Mucosa of descending colon (tissue), 3 donors: ENCODE data around the gene ARHGDIB. TPM values are rescaled to one million over a fixed set of nuclear protein-coding genes. Genes with fewer than 3 reads are reported as not detected.

Experiments used
- ATAC-seq: fragments of 200-7000 bp; cut with Tn5 transposase; one replicate; pipeline ENCODE4 v1.9.1; 2020; ENCODE audit warnings: mild to moderate bottlenecking, moderate library complexity
- DNase-seq, 3 donors: peaks; one replicate each; pipeline ENCODE4 v3.0.0-alpha.2; 2020
- H3K36me3 ChIP-seq: fragments of 200-600 bp; one replicate; pipeline ENCODE4 v1.8.0; 2021; ENCODE audit warnings: low read depth, mild to moderate bottlenecking
- H3K4me1 ChIP-seq: fragments of 200-600 bp; one replicate; pipeline ENCODE4 v1.8.0; 2021; ENCODE audit warnings: low read depth, mild to moderate bottlenecking
- H3K4me3 ChIP-seq: fragments of 200-600 bp; one replicate; pipeline ENCODE4 v1.8.0; 2021; ENCODE audit warnings: mild to moderate bottlenecking
- H3K9me3 ChIP-seq: fragments of 200-600 bp; one replicate; pipeline ENCODE4 v1.8.0; 2021; ENCODE audit warnings: mild to moderate bottlenecking
- CTCF ChIP-seq: fragments of 200-600 bp; IDR thresholded peaks from one replicate; pipeline ENCODE4 v1.8.0; 2022; ENCODE audit warnings: antibody characterized with exemption, mild to moderate bottlenecking
- intact Hi-C, 2 donors: fragments of 100-400 bp; cut with DNase I in 1 of 2; cut with micrococcal nuclease in 1 of 2; formaldehyde crosslinking; loops; one replicate each; pipeline versions ENCODE4 v1.11.0 to v1.11.1; 2022; cut with DNase I, micrococcal nuclease
- total RNA-seq, 3 donors: library from RNA; stranded (reverse); fragmentation: NEBNext Ultra II Directional in 2 of 3; extraction: Animal tissue kit (Norgen Biotek cat#: 25700) in 2 of 3; gene quantifications; one replicate each; pipeline versions ENCODE4 v1.2.1 to v1.2.4, GENCODE V29; 2021 to 2023
- donor health status: DM: no; HTN: no; CAD: no; lungs with moderate emphysema.
- donor health status: DM: no; HTN: no; CAD: no.
- donor health status: DM: no; HTN: yes; CAD: no.

Gene ARHGDIB
- total RNA-seq, 3 donors from 2014 or later: 26.2 to 78.2 (median 37.8) TPM

- ATAC-seq (no peak), DNase-seq (no peak)
- TF ChIP-seq CTCF: no peak
- intact Hi-C loops: no loop called here
- Histone ChIP-seq H3K9me3 (no peaks in the 10 kb centered on the region), H3K4me1 (no peaks in the 10 kb centered on the region), H3K4me3 (no peak overlapping the region), H3K36me3 (no peaks in the 10 kb centered on the region)
Measured at GRCh38 chr12:14896521-14897169, 64.8 kb downstream of the ARHGDIB start.

GRCh38 chr12:14893506-14894250 lies 67.7 kb downstream of the ARHGDIB start:
- H3K9me3 ChIP-seq: no peaks in the 10 kb centered on the region
- no peak overlapping the region for H3K4me3 ChIP-seq
- DNase-seq (no peak), ATAC-seq (no peak)
- no peaks in the 10 kb centered on the region for H3K4me1 ChIP-seq
- TF ChIP-seq CTCF: no peak
- intact Hi-C loops: no loop called here
- no peaks in the 10 kb centered on the region for H3K36me3 ChIP-seq

- no peak for DNase-seq
- no peak for TF ChIP-seq CTCF
- Histone ChIP-seq H3K9me3 (no peaks in the 10 kb centered on the region), H3K4me1 (no peaks in the 10 kb centered on the region), H3K4me3 (no peak overlapping the region), H3K36me3 (no peaks in the 10 kb centered on the region)
- intact Hi-C loops: no loop called here
- ATAC-seq: no peak
Measured at GRCh38 chr12:14892726-14893505, 68.5 kb downstream of the ARHGDIB start.

Other genes starting within 250 kb of the ARHGDIB start
- 10 to 100 TPM; 38.4 to 53.7 (median 48.3) TPM for gene WBP11, start 158.1 kb downstream of the ARHGDIB start, total RNA-seq
- gene C12orf60, start 157.9 kb downstream of the ARHGDIB start, total RNA-seq: under 1 TPM; 0.44 to 0.96 (median 0.46) TPM
- gene SMCO3, start 147.4 kb downstream of the ARHGDIB start, total RNA-seq: not detected
- 1 to 10 TPM in 1 of 3 donors, under 1 TPM in 2; 0.06 to 1.9 (median 0.54) TPM for gene ART4, start 118.1 kb downstream of the ARHGDIB start, total RNA-seq
- 100 to 1,000 TPM in 2 of 3 donors, 10 to 100 TPM in 1; 42.9 to 655 (median 121) TPM for gene MGP, start 75.7 kb downstream of the ARHGDIB start, total RNA-seq
- gene ERP27, start 23.1 kb downstream of the ARHGDIB start, total RNA-seq: 1 to 10 TPM; 1.4 to 5.6 (median 4.1) TPM
- under 1 TPM in 1 of 3 donors, not detected in 2; 0.55 TPM for gene PDE6H, start 11.4 kb upstream of the ARHGDIB start, total RNA-seq